ENCODE data around the gene TOMM70.

The TOMM70 gene

GRCh38 chr3:100423611-100424010 lies 22.7 kb upstream of the TOMM70 start:
- H3K4me3 ChIP-seq (ENCODE audit: low read length): no peak overlapping the region
- TF ChIP-seq ZNF274 (IDR thresholded peaks at IDR 0.05; ENCODE audit: low read depth, low read length): no peak

- no peak for TF ChIP-seq ZNF274 (IDR thresholded peaks at IDR 0.05; ENCODE audit: low read depth, low read length)
Measured at GRCh38 chr3:100420885-100421284, 20.0 kb upstream of the TOMM70 start.

GRCh38 chr3:100419406-100419805 lies 18.5 kb upstream of the TOMM70 start:
- H3K4me3 ChIP-seq (ENCODE audit: low read length): no peak overlapping the region
- TF ChIP-seq ZNF274 (IDR thresholded peaks at IDR 0.05; ENCODE audit: low read depth, low read length): no peak

More at GRCh38 chr3:100420885-100421284, 20.0 kb upstream of the TOMM70 start:
- H3K4me3 ChIP-seq (ENCODE audit: low read length): no peak overlapping the region

GRCh38 chr3:100416863-100417262 lies 16.0 kb upstream of the TOMM70 start:
- no peak overlapping the region for H3K4me3 ChIP-seq (ENCODE audit: low read length)
- no peak for TF ChIP-seq ZNF274 (IDR thresholded peaks at IDR 0.05; ENCODE audit: low read depth, low read length)

- no peak for TF ChIP-seq ZNF274 (IDR thresholded peaks at IDR 0.05; ENCODE audit: low read depth, low read length)
- H3K4me3 ChIP-seq (ENCODE audit: low read length): no peak overlapping the region
Measured at GRCh38 chr3:100416176-100416575, 15.3 kb upstream of the TOMM70 start.

GRCh38 chr3:100413613-100414012 lies 12.7 kb upstream of the TOMM70 start:
- TF ChIP-seq ZNF274 (IDR thresholded peaks at IDR 0.05; ENCODE audit: low read depth, low read length): no peak
- no peak overlapping the region for H3K4me3 ChIP-seq (ENCODE audit: low read length)

- TF ChIP-seq ZNF274 (IDR thresholded peaks at IDR 0.05; ENCODE audit: low read depth, low read length): no peak
Measured at GRCh38 chr3:100412912-100413590, 12.2 kb upstream of the TOMM70 start.

GRCh38 chr3:100411091-100411982 lies 10.4 kb upstream of the TOMM70 start:
- H3K4me3 ChIP-seq (ENCODE audit: low read length): no peak overlapping the region
- TF ChIP-seq ZNF274 (IDR thresholded peaks at IDR 0.05; ENCODE audit: low read depth, low read length): no peak

More at GRCh38 chr3:100412912-100413590, 12.2 kb upstream of the TOMM70 start:
- H3K4me3 ChIP-seq (ENCODE audit: low read length): no peak overlapping the region

- H3K4me3 ChIP-seq (ENCODE audit: low read length): no peak overlapping the region
- TF ChIP-seq ZNF274 (IDR thresholded peaks at IDR 0.05; ENCODE audit: low read depth, low read length): no peak
Measured at GRCh38 chr3:100407977-100408532, 7.2 kb upstream of the TOMM70 start.

GRCh38 chr3:100407164-100407563 lies 6.3 kb upstream of the TOMM70 start:
- H3K4me3 ChIP-seq (ENCODE audit: low read length): no peak overlapping the region
- TF ChIP-seq ZNF274 (IDR thresholded peaks at IDR 0.05; ENCODE audit: low read depth, low read length): no peak

GRCh38 chr3:100404250-100404548 lies 3.3 kb upstream of the TOMM70 start:
- TF ChIP-seq ZNF274 (IDR thresholded peaks at IDR 0.05; ENCODE audit: low read depth, low read length): no peak
- H3K4me3 ChIP-seq (ENCODE audit: low read length): no peak overlapping the region

- no peak for TF ChIP-seq ZNF274 (IDR thresholded peaks at IDR 0.05; ENCODE audit: low read depth, low read length)
Measured at GRCh38 chr3:100403362-100404249, 2.7 kb upstream of the TOMM70 start.

GRCh38 chr3:100402891-100403290 lies 2.0 kb upstream of the TOMM70 start:
- no peak for TF ChIP-seq ZNF274 (IDR thresholded peaks at IDR 0.05; ENCODE audit: low read depth, low read length)

More at GRCh38 chr3:100403362-100404249, 2.7 kb upstream of the TOMM70 start:
- H3K4me3 ChIP-seq (ENCODE audit: low read length): peak overlapping the region; percentile 45

GRCh38 chr3:100402256-100402655 lies 1.4 kb upstream of the TOMM70 start:
- H3K4me3 ChIP-seq (ENCODE audit: low read length): peak overlapping the region; percentile 88
- no peak for TF ChIP-seq ZNF274 (IDR thresholded peaks at IDR 0.05; ENCODE audit: low read depth, low read length)

More at GRCh38 chr3:100402891-100403290, 2.0 kb upstream of the TOMM70 start:
- H3K4me3 ChIP-seq (ENCODE audit: low read length): peak overlapping the region; percentile 88; the same call in 1 of the 2 replicates
